ENCODE measurements around the gene HBZ.
"Not testable (repeated sequence)": the region's sequence is repeated elsewhere in the genome, so short reads cannot be mapped to it uniquely, and the experiment has no call there.

HBZ gene

GRCh38 chr16:144797-145252, 7.6 kb upstream of the HBZ start:
- Mint-ChIP-seq H3K9me3 (no peaks in the 10 kb centered on the region), H3K27ac (no peak overlapping the region), H3K27me3 (peaks cover 13 to 39% of the 10 kb centered on the region in 2 donors)

DNA sequence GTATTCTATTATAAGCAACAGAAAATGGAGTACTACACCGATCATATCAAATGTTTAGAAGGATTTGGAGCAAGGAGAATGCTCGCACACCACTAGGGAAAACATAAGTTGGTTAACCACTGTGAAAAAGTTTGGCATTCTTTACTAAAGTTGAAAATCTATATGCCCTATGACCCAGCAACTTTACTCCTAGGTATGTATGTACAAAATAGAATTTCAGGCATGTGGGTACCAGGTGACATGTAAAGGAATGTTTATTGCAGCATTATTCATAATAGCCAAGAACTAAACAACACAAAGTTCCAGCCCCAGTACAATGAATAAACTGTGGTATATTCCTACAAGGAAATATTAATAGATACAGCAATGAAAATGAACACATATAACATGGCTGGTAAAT, 5.8 kb upstream of the HBZ start:
- H3K9me3 Mint-ChIP-seq: no peaks in the 10 kb centered on the region
- no peak for ATAC-seq (replicated peaks)

More at GRCh38 chr16:144797-145252, 7.6 kb upstream of the HBZ start:
- ATAC-seq (replicated peaks) (no peak), DNase-seq (no peak)
- peaks cover 5% of the 10 kb centered on the region for H3K36me3 Mint-ChIP-seq (ENCODE audit: insufficient read depth)
- H3K4me1 Mint-ChIP-seq (ENCODE audit: low read depth in 2 of 2): peaks cover 0 to 3% of the 10 kb centered on the region in 2 donors
- H3K4me3 Mint-ChIP-seq: no peak overlapping the region

GRCh38 chr16:149024-149660, 3.3 kb upstream of the HBZ start:
- peaks cover 7 to 34% of the 10 kb centered on the region in 2 donors for H3K27me3 Mint-ChIP-seq
- H3K27ac Mint-ChIP-seq: no peak overlapping the region
- H3K4me3 Mint-ChIP-seq: no peak overlapping the region
- DNase-seq (no peak), ATAC-seq (replicated peaks) (no peak)
- peaks cover 0 to 4% of the 10 kb centered on the region in 2 donors for H3K4me1 Mint-ChIP-seq (ENCODE audit: low read depth in 2 of 2)
- no peaks in the 10 kb centered on the region for H3K9me3 Mint-ChIP-seq
- no peaks in the 10 kb centered on the region for H3K36me3 Mint-ChIP-seq (ENCODE audit: insufficient read depth)

More for the DNA sequence above, 5.8 kb upstream of the HBZ start:
- DNase-seq: no peak
- Mint-ChIP-seq H3K27me3 (peaks cover 13 to 39% of the 10 kb centered on the region in 2 donors), H3K27ac (no peak overlapping the region), H3K36me3 (ENCODE audit: insufficient read depth) (no peaks in the 10 kb centered on the region), H3K4me1 (ENCODE audit: low read depth in 2 of 2) (peaks cover 0 to 3% of the 10 kb centered on the region in 2 donors), H3K4me3 (no peak overlapping the region)

DNA sequence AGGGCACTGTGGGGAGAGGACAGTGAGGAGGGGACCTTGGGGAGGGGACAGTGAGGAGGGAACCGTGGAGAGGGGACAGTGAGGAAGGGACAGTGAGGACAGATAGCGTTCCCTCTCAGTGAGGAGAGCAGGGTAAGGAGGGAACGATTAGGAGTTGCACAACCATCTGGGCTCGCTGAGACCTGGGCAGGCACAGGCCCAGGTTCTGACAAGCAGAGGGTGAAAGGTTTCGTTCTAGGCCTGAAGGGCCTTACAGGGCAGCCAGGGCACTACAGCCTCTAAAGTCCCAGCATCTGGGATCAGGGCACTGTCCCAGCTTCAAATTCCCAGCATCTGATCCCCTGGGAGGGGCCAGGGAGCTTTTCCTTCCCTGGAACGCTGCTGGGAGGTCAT, 681 bp downstream of the HBZ start:
- H3K9me3 Mint-ChIP-seq; H3K36me3 Mint-ChIP-seq (ENCODE audit: insufficient read depth); ATAC-seq (replicated peaks); H3K27ac Mint-ChIP-seq; DNase-seq: not testable (repeated sequence)
- Mint-ChIP-seq H3K4me1 (ENCODE audit: low read depth in 2 of 2) (peaks cover 3 to 10% of the 10 kb centered on the region in 2 donors), H3K27me3 (peaks cover 11 to 51% of the 10 kb centered on the region in 2 donors), H3K4me3 (peak overlapping the region in 1 of 2 donors; percentile 47)

DNA sequence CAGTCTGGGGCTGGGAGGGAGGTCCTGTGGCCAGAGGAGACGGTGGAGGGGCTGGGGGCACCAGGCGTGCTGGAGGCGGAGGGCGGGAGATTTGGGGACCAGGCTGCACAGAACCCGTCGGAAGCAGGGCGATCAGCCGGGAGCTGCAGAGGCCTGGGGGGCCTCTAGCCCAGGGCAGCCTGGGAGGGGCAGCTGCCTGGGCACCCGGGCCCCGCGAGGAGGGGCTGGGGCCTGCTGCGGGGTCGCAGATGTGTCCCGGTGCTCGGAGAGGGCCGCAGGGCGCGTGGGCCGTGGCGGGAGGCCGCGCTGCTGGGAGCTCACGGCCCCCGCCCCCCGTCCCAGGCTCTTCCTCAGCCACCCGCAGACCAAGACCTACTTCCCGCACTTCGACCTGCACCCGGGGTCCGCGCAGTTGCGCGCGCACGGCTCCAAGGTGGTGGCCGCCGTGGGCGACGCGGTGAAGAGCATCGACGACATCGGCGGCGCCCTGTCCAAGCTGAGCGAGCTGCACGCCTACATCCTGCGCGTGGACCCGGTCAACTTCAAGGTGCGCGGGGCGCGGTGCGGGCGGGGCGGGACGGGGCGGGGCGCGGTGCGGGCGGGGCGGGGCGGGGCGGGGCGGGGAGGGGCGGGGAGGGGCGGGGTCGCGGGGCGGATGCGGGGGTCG, 1.2 kb downstream of the HBZ start:
- H3K27me3 Mint-ChIP-seq: peaks cover 11 to 52% of the 10 kb centered on the region in 2 donors
- H3K4me3 Mint-ChIP-seq; H3K36me3 Mint-ChIP-seq (ENCODE audit: insufficient read depth); DNase-seq; H3K27ac Mint-ChIP-seq; H3K9me3 Mint-ChIP-seq: not testable (repeated sequence)
- H3K4me1 Mint-ChIP-seq (ENCODE audit: low read depth in 2 of 2): peaks cover 3 to 10% of the 10 kb centered on the region in 2 donors
- peak; percentile 50 for ATAC-seq (replicated peaks)

GRCh38 chr16:154217-155030, 2.0 kb downstream of the HBZ start:
- Mint-ChIP-seq H3K27ac (peak overlapping the region in 1 of 2 donors; percentile 29), H3K9me3 (no peaks in the 10 kb centered on the region)

GRCh38 chr16:155031-155398, 2.6 kb downstream of the HBZ start:
- H3K9me3 Mint-ChIP-seq: no peaks in the 10 kb centered on the region
- peaks cover 21 to 55% of the 10 kb centered on the region in 2 donors for H3K27me3 Mint-ChIP-seq
- H3K4me1 Mint-ChIP-seq (ENCODE audit: low read depth in 2 of 2): peaks cover 6 to 10% of the 10 kb centered on the region in 2 donors
- no peak overlapping the region for H3K27ac Mint-ChIP-seq
- ATAC-seq (replicated peaks) (no peak), DNase-seq (no peak)
- H3K36me3 Mint-ChIP-seq (ENCODE audit: insufficient read depth): no peaks in the 10 kb centered on the region
- H3K4me3 Mint-ChIP-seq: peak overlapping the region; percentile 71 to 74

More at GRCh38 chr16:154217-155030, 2.0 kb downstream of the HBZ start:
- DNase-seq: no peak
- peaks cover 5 to 10% of the 10 kb centered on the region in 2 donors for H3K4me1 Mint-ChIP-seq (ENCODE audit: low read depth in 2 of 2)
- peak overlapping the region; percentile 71 to 74 for H3K4me3 Mint-ChIP-seq
- H3K27me3 Mint-ChIP-seq: peaks cover 17 to 52% of the 10 kb centered on the region in 2 donors
- peak; percentile 43 for ATAC-seq (replicated peaks)
- H3K36me3 Mint-ChIP-seq (ENCODE audit: insufficient read depth): no peaks in the 10 kb centered on the region

DNA sequence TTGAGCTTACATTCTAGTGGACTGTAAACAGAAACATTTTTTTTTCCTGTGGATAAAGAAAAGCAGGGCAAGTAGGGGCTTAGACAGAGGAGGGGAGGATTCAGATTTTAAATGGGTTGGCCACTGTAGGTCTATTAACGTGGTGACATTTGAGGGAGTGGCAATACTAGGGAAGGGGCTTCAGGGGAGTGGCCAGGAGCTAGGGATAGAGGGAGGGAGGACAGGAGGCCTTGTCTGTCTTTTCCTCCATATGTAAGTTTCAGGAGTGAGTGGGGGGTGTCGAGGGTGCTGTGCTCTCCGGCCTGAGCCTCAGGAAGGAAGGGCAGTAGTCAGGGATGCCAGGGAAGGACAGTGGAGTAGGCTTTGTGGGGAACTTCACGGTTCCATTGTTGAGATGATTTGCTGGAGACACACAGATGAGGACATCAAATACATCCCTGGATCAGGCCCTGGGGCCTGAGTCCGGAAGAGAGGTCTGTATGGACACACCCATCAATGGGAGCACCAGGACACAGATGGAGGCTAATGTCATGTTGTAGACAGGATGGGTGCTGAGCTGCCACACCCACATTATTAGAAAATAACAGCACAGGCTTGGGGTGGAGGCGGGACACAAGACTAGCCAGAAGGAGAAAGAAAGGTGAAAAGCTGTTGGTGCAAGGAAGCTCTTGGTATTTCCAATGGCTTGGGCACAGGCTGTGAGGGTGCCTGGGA, 6.8 kb downstream of the HBZ start:
- H3K27me3 Mint-ChIP-seq: peaks cover 34 to 68% of the 10 kb centered on the region in 2 donors
- no peak overlapping the region for H3K4me3 Mint-ChIP-seq
- DNase-seq: no peak
- H3K9me3 Mint-ChIP-seq: no peaks in the 10 kb centered on the region
- no peaks in the 10 kb centered on the region for H3K36me3 Mint-ChIP-seq (ENCODE audit: insufficient read depth)
- no peak overlapping the region for H3K27ac Mint-ChIP-seq
- H3K4me1 Mint-ChIP-seq (ENCODE audit: low read depth in 2 of 2): peaks cover 6 to 8% of the 10 kb centered on the region in 2 donors
- ATAC-seq (replicated peaks): no peak

GRCh38 chr16:160242-160641, 7.8 kb downstream of the HBZ start:
- not testable (repeated sequence) for H3K4me3 Mint-ChIP-seq; ATAC-seq (replicated peaks); H3K27ac Mint-ChIP-seq; DNase-seq; H3K9me3 Mint-ChIP-seq; H3K36me3 Mint-ChIP-seq (ENCODE audit: insufficient read depth); H3K4me1 Mint-ChIP-seq (ENCODE audit: low read depth in 2 of 2)
- peaks cover 24 to 58% of the 10 kb centered on the region in 2 donors for H3K27me3 Mint-ChIP-seq

- H3K9me3 Mint-ChIP-seq: no peaks in the 10 kb centered on the region
- H3K4me3 Mint-ChIP-seq: no peak overlapping the region
- no peak overlapping the region for H3K27ac Mint-ChIP-seq
- no peaks in the 10 kb centered on the region for H3K36me3 Mint-ChIP-seq (ENCODE audit: insufficient read depth)
- peaks cover 24 to 61% of the 10 kb centered on the region in 2 donors for H3K27me3 Mint-ChIP-seq
- ATAC-seq (replicated peaks) (no peak), DNase-seq (no peak)
- peaks cover 0 to 6% of the 10 kb centered on the region in 2 donors for H3K4me1 Mint-ChIP-seq (ENCODE audit: low read depth in 2 of 2)
Observed at GRCh38 chr16:160691-161190, 8.3 kb downstream of the HBZ start.

DNA sequence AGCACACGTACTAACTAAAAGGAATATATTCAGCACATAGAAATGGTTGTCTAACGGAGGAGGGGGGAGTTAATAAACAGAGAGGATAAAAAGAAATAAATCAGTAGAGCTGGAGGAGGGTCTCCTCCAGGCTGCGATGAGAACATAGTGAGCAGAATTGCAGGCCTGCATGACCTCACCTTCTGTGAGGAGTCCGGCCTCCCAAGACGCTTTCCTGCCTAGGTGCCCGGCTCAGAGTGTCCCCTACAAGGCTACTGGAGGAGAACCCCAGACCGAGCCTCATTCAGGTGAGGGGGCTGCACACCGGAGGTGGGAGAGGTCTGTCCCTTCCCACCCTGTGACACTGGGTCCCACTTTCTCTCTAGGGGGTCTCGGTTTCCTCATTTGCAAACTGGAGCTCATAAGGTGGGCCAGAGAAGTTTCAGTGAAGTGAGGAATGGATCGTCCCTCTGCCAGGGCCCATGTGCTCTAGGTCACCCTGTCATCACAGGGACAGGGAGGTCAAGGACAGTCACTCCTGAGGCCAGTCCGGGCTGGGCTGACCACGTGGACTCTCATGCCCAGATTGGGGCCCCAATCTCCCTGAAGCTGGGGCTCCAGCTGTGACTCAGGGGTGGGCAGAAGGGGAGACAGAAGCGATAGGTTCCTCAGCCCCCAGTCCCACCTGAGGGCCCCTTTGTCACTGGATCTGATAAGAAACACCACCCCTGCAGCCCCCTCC, 10.0 kb downstream of the HBZ start:
- H3K4me1 Mint-ChIP-seq (ENCODE audit: low read depth in 2 of 2): peaks cover 5 to 9% of the 10 kb centered on the region in 2 donors
- H3K27ac Mint-ChIP-seq: no peak overlapping the region
- peaks cover 32 to 68% of the 10 kb centered on the region in 2 donors for H3K27me3 Mint-ChIP-seq
- H3K36me3 Mint-ChIP-seq (ENCODE audit: insufficient read depth): peaks cover 3% of the 10 kb centered on the region
- H3K9me3 Mint-ChIP-seq: no peaks in the 10 kb centered on the region
- H3K4me3 Mint-ChIP-seq: no peak overlapping the region
- ATAC-seq (replicated peaks) (no peak), DNase-seq (no peak)

DNA sequence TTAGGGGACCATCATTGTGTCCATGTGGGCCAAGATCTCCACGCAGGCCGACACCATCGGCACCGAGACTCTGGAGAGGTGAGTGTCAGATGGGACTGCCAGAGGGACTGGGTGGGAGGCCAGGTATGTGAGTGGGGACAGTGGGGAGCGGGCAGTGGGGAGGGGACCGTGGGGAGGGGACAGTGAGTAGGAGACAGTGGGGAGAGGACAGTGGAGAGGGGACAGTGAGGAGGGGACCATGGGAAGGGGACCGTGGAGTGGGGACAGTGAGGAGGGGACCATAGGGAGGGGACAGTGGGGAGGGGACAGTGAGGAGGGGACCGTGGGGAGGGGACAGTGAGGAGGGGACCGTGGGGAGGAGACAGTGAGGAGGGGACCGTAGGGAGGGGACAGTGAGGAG, 10.7 kb downstream of the HBZ start:
- ATAC-seq (replicated peaks); H3K4me1 Mint-ChIP-seq (ENCODE audit: low read depth in 2 of 2); DNase-seq; H3K36me3 Mint-ChIP-seq (ENCODE audit: insufficient read depth); H3K27ac Mint-ChIP-seq; H3K9me3 Mint-ChIP-seq; H3K4me3 Mint-ChIP-seq: not testable (repeated sequence)
- H3K27me3 Mint-ChIP-seq: peaks cover 33 to 70% of the 10 kb centered on the region in 2 donors

All from effector memory CD8-positive, alpha-beta T cell (primary cell).